IMR-90 (cell line): ENCODE measurements around the gene RCL1. TPM values are rescaled to one million over a fixed set of nuclear protein-coding genes. Genes with fewer than 3 reads are reported as not detected.

Experiments used
- ATAC-seq: fragments of 200-7000 bp; cut with Tn5 transposase; 2 replicates; pipeline ENCODE4 v1.9.1; 2020; ENCODE audit warnings: low read depth, mild to moderate bottlenecking, moderate library complexity
- BruUV-seq: library from RNA; stranded (reverse); fragments of 400-500 nt; replicated peaks from 2 replicates; lab custom pipeline; 2021; lab: Mats Ljungman, UMichigan
- CTCF ChIA-PET: fragments of 300-600 bp; formaldehyde crosslinking; extraction: SDS; loops from one replicate; lab custom pipeline; 2021; ENCODE audit warnings: antibody characterized with exemption; lab: Yijun Ruan, JAX
- POLR2A ChIA-PET: fragments of 300-600 bp; sonication (Branson Sonifier 250); formaldehyde crosslinking; loops from one replicate; lab custom pipeline; 2022; ENCODE audit warnings: antibody characterized with exemption; ENCODE audit not compliant: unreplicated experiment; lab: Charles Lee
- DNase-seq: peaks from one replicate; pipeline ENCODE4 v3.0.0; 2013
- H2AFZ ChIP-seq: replicated peaks from 2 replicates; pipeline ENCODE3; 2013; ENCODE audit warnings: low read length, mild to moderate bottlenecking; ENCODE audit not compliant: poor library complexity
- H2AK5ac ChIP-seq: 2 replicates; pipeline ENCODE4 v1.6.1; 2013; ENCODE audit warnings: low read depth, low read length, inconsistent platforms
- H2AK9ac ChIP-seq: replicated peaks from 2 replicates; pipeline ENCODE3; 2013; ENCODE audit warnings: mild to moderate bottlenecking, low read depth, low read length, moderate library complexity; ENCODE audit not compliant: poor library complexity
- H2BK120ac ChIP-seq: 2 replicates; pipeline ENCODE4 v1.6.1; 2013; ENCODE audit warnings: low read depth, low read length, inconsistent platforms
- H2BK15ac ChIP-seq: 3 replicates; pipeline ENCODE4 v1.6.1; 2013; ENCODE audit warnings: low read depth, low read length, inconsistent platforms
- H2BK20ac ChIP-seq: 2 replicates; pipeline ENCODE4 v1.6.1; 2013; ENCODE audit warnings: low read depth, mild to moderate bottlenecking, inconsistent platforms, low read length, moderate library complexity
- H2BK5ac ChIP-seq: 2 replicates; pipeline ENCODE4 v1.6.1; 2013; ENCODE audit warnings: mild to moderate bottlenecking, low read depth, low read length, inconsistent platforms; ENCODE audit not compliant: poor library complexity, severe bottlenecking
- H3K14ac ChIP-seq: replicated peaks from 2 replicates; pipeline ENCODE4 v1.6.1; 2013; ENCODE audit warnings: low read depth, low read length, inconsistent platforms
- H3K18ac ChIP-seq: 2 replicates; pipeline ENCODE4 v1.6.1; 2013; ENCODE audit warnings: low read depth, low read length, control low read depth
- H3K23ac ChIP-seq: 2 replicates; pipeline ENCODE4 v1.6.1; 2013; ENCODE audit warnings: low read depth, low read length, inconsistent platforms
- H3K27ac ChIP-seq: 2 replicates; pipeline ENCODE4 v1.5.1; 2013; ENCODE audit warnings: mild to moderate bottlenecking, control low read depth, low read length; ENCODE audit not compliant: insufficient read depth
- H3K27me3 ChIP-seq: 2 replicates; pipeline ENCODE4 v1.6.1; 2013; ENCODE audit warnings: low read length; ENCODE audit not compliant: control insufficient read depth, insufficient read depth
- H3K36me3 ChIP-seq: 2 replicates; pipeline ENCODE4 v1.6.1; 2013; ENCODE audit warnings: low read length, mixed read lengths; ENCODE audit not compliant: control insufficient read depth, insufficient read depth
- H3K4ac ChIP-seq: 2 replicates; pipeline ENCODE4 v1.6.1; 2013; ENCODE audit warnings: low read depth, low read length, inconsistent platforms
- H3K4me1 ChIP-seq: 2 replicates; pipeline ENCODE4 v1.6.1; 2013; ENCODE audit warnings: low read length, mixed read lengths; ENCODE audit not compliant: control insufficient read depth, insufficient read depth
- H3K4me2 ChIP-seq: 2 replicates; pipeline ENCODE4 v1.6.1; 2013; ENCODE audit warnings: low read depth, mild to moderate bottlenecking, control low read depth, low read length, moderate library complexity
- H3K4me3 ChIP-seq: 2 replicates; pipeline ENCODE4 v1.5.1; 2013; ENCODE audit warnings: low read depth, mild to moderate bottlenecking, control low read depth, low read length, moderate library complexity; ENCODE audit not compliant: insufficient read depth
- H3K56ac ChIP-seq: 2 replicates; pipeline ENCODE4 v1.6.1; 2013; ENCODE audit warnings: low read length, inconsistent platforms; ENCODE audit not compliant: insufficient read depth; ENCODE audit errors: extremely low read depth
- H3K79me1 ChIP-seq, 2 experiments: 2 replicates each; pipeline ENCODE4 v1.6.1; 2013; ENCODE audit warnings: low read length in 2 of 2, inconsistent platforms in 1 of 2, low read depth in 1 of 2
- H3K9ac ChIP-seq: 2 replicates; pipeline ENCODE4 v1.6.1; 2013; ENCODE audit warnings: low read depth, low read length, control low read depth
- H3K9me1 ChIP-seq: 2 replicates; pipeline ENCODE4 v1.6.1; 2013; ENCODE audit warnings: low read length, inconsistent platforms; ENCODE audit not compliant: insufficient read depth
- H3K9me3 ChIP-seq: 2 replicates; pipeline ENCODE4 v1.6.1; 2013; ENCODE audit warnings: low read length; ENCODE audit not compliant: control insufficient read depth, insufficient read depth
- H4K20me1 ChIP-seq: 2 replicates; pipeline ENCODE4 v1.6.1; 2013; ENCODE audit warnings: low read length, inconsistent platforms; ENCODE audit not compliant: insufficient read depth
- H4K5ac ChIP-seq: 2 replicates; pipeline ENCODE4 v1.6.1; 2013; ENCODE audit warnings: mild to moderate bottlenecking, low read depth, low read length, control low read depth
- H4K8ac ChIP-seq, 2 experiments: 2 replicates each; pipeline ENCODE4 v1.6.1; 2013; ENCODE audit warnings: low read depth in 2 of 2, low read length in 2 of 2, control low read depth in 1 of 2, inconsistent platforms in 1 of 2
- H4K91ac ChIP-seq: 2 replicates; pipeline ENCODE4 v1.6.1; 2013; ENCODE audit warnings: low read depth, low read length, inconsistent platforms; ENCODE audit not compliant: insufficient read depth
- CHD1 ChIP-seq: IDR thresholded peaks from 2 replicates; pipeline ENCODE4 v1.6.1; 2012; ENCODE audit warnings: low read depth, low read length, improper control_type of control experiment
- MAFK ChIP-seq: IDR thresholded peaks from 2 replicates; pipeline ENCODE4 v1.6.1; 2012; ENCODE audit warnings: low read depth, low read length, improper control_type of control experiment
- MXI1 ChIP-seq: IDR thresholded peaks from 2 replicates; pipeline ENCODE4 v1.6.1; 2012; ENCODE audit warnings: low read depth, mild to moderate bottlenecking, low read length, moderate library complexity, borderline replicate concordance
- RAD21 ChIP-seq: IDR thresholded peaks from 2 replicates; pipeline ENCODE4 v1.6.1; 2012; ENCODE audit warnings: low read length, improper control_type of control experiment
- SMC3 ChIP-seq: fragments of 150-350 bp; IDR thresholded peaks from 2 replicates; pipeline ENCODE4 v1.6.1; 2016; ENCODE audit warnings: low read depth, mild to moderate bottlenecking, antibody characterized with exemption, low read length, moderate library complexity
- WGBS, 2 experiments: methylation state at CpG; one replicate each; pipeline versions ENCODE4 v1.1.5 to v1.1.7; 2013; ENCODE audit warnings: missing lambda C conversion rate in 2 of 2; ENCODE audit not compliant: insufficient read length in 1 of 2; ENCODE audit errors: extremely low coverage in 2 of 2; 5-methylcytosine and 5-hydroxymethylcytosine counted together
- dilution Hi-C: fragments of 300-500 bp; cut with HindIII; formaldehyde crosslinking; loops from one replicate; pipeline ENCODE4 v1.14.3; 2018; ENCODE audit warnings: low sequenced_read_pairs; ENCODE audit not compliant: unreplicated experiment
- in situ Hi-C: fragments of 300-500 bp; cut with MboI; formaldehyde crosslinking; loops from 3 replicates; pipeline ENCODE4 v1.14.3; 2019; ENCODE audit warnings: low sequenced_read_pairs, inconsistent platforms, mixed read lengths
- intact Hi-C: fragments of 100-400 bp; cut with micrococcal nuclease; formaldehyde crosslinking; loops from 2 replicates; pipeline ENCODE4 v1.10.0; 2022
- polyA plus RNA-seq, 3 experiments: library from polyadenylated mRNA; depleted of rRNA; stranded (reverse); fragments of >200 nt; gene quantifications; 2 replicates each; pipeline ENCODE4 v1.2.3, GENCODE V29; 2012; ENCODE audit warnings: low replicate concordance in 1 of 3
- total RNA-seq: library from RNA; depleted of rRNA; stranded (reverse); fragments of >200 nt; gene quantifications from 2 replicates; pipeline ENCODE4 v1.2.3, GENCODE V29; 2012
- TF ChIP-seq, protein P1 (sequence below): fragments of 150-350 bp; IDR thresholded peaks from 2 replicates; pipeline ENCODE4 v1.6.1; 2017; ENCODE audit warnings: mild to moderate bottlenecking, antibody characterized with exemption, low read length, low read depth

RCL1 gene
- total and polyA plus RNA-seq, 2 of the 4 experiments (the other 2 are of a cell fraction): 12.3 to 13.8 TPM

DNA sequence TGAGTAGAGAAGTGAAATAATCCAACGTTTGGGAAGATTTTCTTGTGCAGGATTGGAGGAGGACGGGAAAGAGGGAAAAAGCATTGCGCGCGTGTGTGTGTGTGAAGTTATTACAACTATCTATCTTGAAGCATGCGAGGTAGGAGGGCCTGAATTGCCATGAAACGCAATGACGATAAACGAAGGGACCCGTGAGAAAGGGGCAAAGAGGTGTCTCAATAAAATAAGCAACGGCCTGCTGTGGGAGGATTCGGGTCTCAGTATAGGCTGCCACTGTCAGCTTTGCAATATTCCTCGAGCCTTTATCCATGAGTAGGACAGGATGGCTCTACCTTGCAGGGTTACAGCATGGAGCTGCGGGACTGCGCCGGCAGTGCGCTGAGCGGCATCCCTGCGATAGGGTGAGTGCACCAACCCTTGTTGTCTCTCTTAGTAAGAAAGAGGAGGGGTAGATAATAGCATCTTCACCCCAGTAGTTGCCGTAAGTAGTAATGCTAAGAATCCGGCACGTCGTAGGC is 631 bp upstream of the RCL1 start:
- 8% methylated on average over 4 of the region's 23 CpGs; no CpG with 5 or more reads in 1 of the 2 experiments for WGBS, 2 experiments
- Histone ChIP-seq H3K56ac (no peak overlapping the region), H3K27me3 (no peaks in the 10 kb centered on the region), H2AK9ac (peak overlapping the region; percentile 49), H3K9me3 (no peaks in the 10 kb centered on the region), H2BK5ac (no peak overlapping the region), H3K36me3 (no peaks in the 10 kb centered on the region), H3K4me1 (peaks cover 3% of the 10 kb centered on the region; the same call in 1 of the 2 replicates), H3K14ac (peak overlapping the region; percentile 39; the same call in 1 of the 2 replicates), H2AK5ac (no peak overlapping the region), H4K20me1 (no peaks in the 10 kb centered on the region), H2BK20ac (no peak overlapping the region), H4K91ac (no peak overlapping the region), H3K4me3 (peak overlapping the region; percentile 86), H3K4ac (no peak overlapping the region), H3K9ac (peak overlapping the region; percentile 38), H4K8ac (peak overlapping the region in 1 of 2 experiments; percentile 44; a peak in 1 of 4 replicates), H3K4me2 (peak overlapping the region; percentile 93), H3K23ac (peak overlapping the region; percentile 48), H3K27ac (no peak overlapping the region), H2AFZ (peak overlapping the region; percentile 97), H3K9me1 (peaks cover 4% of the 10 kb centered on the region; the same call in 1 of the 2 replicates), H3K18ac (no peak overlapping the region), H2BK120ac (no peak overlapping the region), H4K5ac (no peak overlapping the region), H2BK15ac (no peak overlapping the region), H3K79me1 (peaks cover 10 to 30% of the 10 kb centered on the region in 2 experiments)
- ChIA-PET POLR2A (interaction anchor here (0.6 kb wide), 1 partner anchor 828 kb away, joined by 3 read pairs; no protein-coding TSS in a partner anchor), CTCF (interaction anchor here (1.0 kb wide), 1 partner anchor 42 kb away, joined by 3 read pairs; no protein-coding TSS in a partner anchor)
- intact Hi-C loops (loop anchor here (1.0 to 10.0 kb wide), 4 partner anchors 40 to 193 kb away; partner anchors contain the start of gene JAK2), in situ Hi-C loops (no loop called here), dilution Hi-C loops (no loop called here)
- peak; percentile 47 for ATAC-seq
- no TSS peak for BruUV-seq
- DNase-seq: no peak
- no peak for TF ChIP-seq CHD1
- no peak for TF ChIP-seq MAFK
- TF ChIP-seq RAD21: no peak
- no peak for TF ChIP-seq MXI1
- TF ChIP-seq, protein P1, sequence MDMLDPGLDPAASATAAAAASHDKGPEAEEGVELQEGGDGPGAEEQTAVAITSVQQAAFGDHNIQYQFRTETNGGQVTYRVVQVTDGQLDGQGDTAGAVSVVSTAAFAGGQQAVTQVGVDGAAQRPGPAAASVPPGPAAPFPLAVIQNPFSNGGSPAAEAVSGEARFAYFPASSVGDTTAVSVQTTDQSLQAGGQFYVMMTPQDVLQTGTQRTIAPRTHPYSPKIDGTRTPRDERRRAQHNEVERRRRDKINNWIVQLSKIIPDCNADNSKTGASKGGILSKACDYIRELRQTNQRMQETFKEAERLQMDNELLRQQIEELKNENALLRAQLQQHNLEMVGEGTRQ: no peak
- TF ChIP-seq SMC3: no peak
